IMR-90 (cell line): ENCODE results near the gene LRRC14B. TPM values are rescaled to one million over a fixed set of nuclear protein-coding genes. Genes with fewer than 3 reads are reported as not detected.
A peak's percentile ranks its signal among the peaks of the same experiment; 100 is the strongest.
"Not testable (repeated sequence)": the region's sequence is repeated elsewhere in the genome, so short reads cannot be mapped to it uniquely, and the experiment has no call there.

ENCODE experiments used
- ATAC-seq: fragments of 200-7000 bp; cut with Tn5 transposase; 2 replicates; pipeline ENCODE4 v1.9.1; 2020; ENCODE audit warnings: low read depth, mild to moderate bottlenecking, moderate library complexity
- BruUV-seq: library from RNA; stranded (reverse); fragments of 400-500 nt; replicated peaks from 2 replicates; lab custom pipeline; 2021; lab: Mats Ljungman, UMichigan
- CTCF ChIA-PET: fragments of 300-600 bp; formaldehyde crosslinking; extraction: SDS; loops from one replicate; lab custom pipeline; 2021; ENCODE audit warnings: antibody characterized with exemption; lab: Yijun Ruan, JAX
- POLR2A ChIA-PET: fragments of 300-600 bp; sonication (Branson Sonifier 250); formaldehyde crosslinking; loops from one replicate; lab custom pipeline; 2022; ENCODE audit warnings: antibody characterized with exemption; ENCODE audit not compliant: unreplicated experiment; lab: Charles Lee
- DNase-seq: peaks from one replicate; pipeline ENCODE4 v3.0.0; 2013
- H2AFZ ChIP-seq: replicated peaks from 2 replicates; pipeline ENCODE3; 2013; ENCODE audit warnings: low read length, mild to moderate bottlenecking; ENCODE audit not compliant: poor library complexity
- H2AK5ac ChIP-seq: 2 replicates; pipeline ENCODE4 v1.6.1; 2013; ENCODE audit warnings: low read depth, low read length, inconsistent platforms
- H2AK9ac ChIP-seq: replicated peaks from 2 replicates; pipeline ENCODE3; 2013; ENCODE audit warnings: mild to moderate bottlenecking, low read depth, low read length, moderate library complexity; ENCODE audit not compliant: poor library complexity
- H2BK120ac ChIP-seq: 2 replicates; pipeline ENCODE4 v1.6.1; 2013; ENCODE audit warnings: low read depth, low read length, inconsistent platforms
- H2BK15ac ChIP-seq: 3 replicates; pipeline ENCODE4 v1.6.1; 2013; ENCODE audit warnings: low read depth, low read length, inconsistent platforms
- H2BK20ac ChIP-seq: 2 replicates; pipeline ENCODE4 v1.6.1; 2013; ENCODE audit warnings: low read depth, mild to moderate bottlenecking, inconsistent platforms, low read length, moderate library complexity
- H2BK5ac ChIP-seq: 2 replicates; pipeline ENCODE4 v1.6.1; 2013; ENCODE audit warnings: mild to moderate bottlenecking, low read depth, low read length, inconsistent platforms; ENCODE audit not compliant: poor library complexity, severe bottlenecking
- H3K14ac ChIP-seq: replicated peaks from 2 replicates; pipeline ENCODE4 v1.6.1; 2013; ENCODE audit warnings: low read depth, low read length, inconsistent platforms
- H3K18ac ChIP-seq: 2 replicates; pipeline ENCODE4 v1.6.1; 2013; ENCODE audit warnings: low read depth, low read length, control low read depth
- H3K23ac ChIP-seq: 2 replicates; pipeline ENCODE4 v1.6.1; 2013; ENCODE audit warnings: low read depth, low read length, inconsistent platforms
- H3K27ac ChIP-seq: 2 replicates; pipeline ENCODE4 v1.5.1; 2013; ENCODE audit warnings: mild to moderate bottlenecking, control low read depth, low read length; ENCODE audit not compliant: insufficient read depth
- H3K27me3 ChIP-seq: 2 replicates; pipeline ENCODE4 v1.6.1; 2013; ENCODE audit warnings: low read length; ENCODE audit not compliant: control insufficient read depth, insufficient read depth
- H3K36me3 ChIP-seq: 2 replicates; pipeline ENCODE4 v1.6.1; 2013; ENCODE audit warnings: low read length, mixed read lengths; ENCODE audit not compliant: control insufficient read depth, insufficient read depth
- H3K4ac ChIP-seq: 2 replicates; pipeline ENCODE4 v1.6.1; 2013; ENCODE audit warnings: low read depth, low read length, inconsistent platforms
- H3K4me1 ChIP-seq: 2 replicates; pipeline ENCODE4 v1.6.1; 2013; ENCODE audit warnings: low read length, mixed read lengths; ENCODE audit not compliant: control insufficient read depth, insufficient read depth
- H3K4me2 ChIP-seq: 2 replicates; pipeline ENCODE4 v1.6.1; 2013; ENCODE audit warnings: low read depth, mild to moderate bottlenecking, control low read depth, low read length, moderate library complexity
- H3K4me3 ChIP-seq: 2 replicates; pipeline ENCODE4 v1.5.1; 2013; ENCODE audit warnings: low read depth, mild to moderate bottlenecking, control low read depth, low read length, moderate library complexity; ENCODE audit not compliant: insufficient read depth
- H3K56ac ChIP-seq: 2 replicates; pipeline ENCODE4 v1.6.1; 2013; ENCODE audit warnings: low read length, inconsistent platforms; ENCODE audit not compliant: insufficient read depth; ENCODE audit errors: extremely low read depth
- H3K79me1 ChIP-seq, 2 experiments: 2 replicates each; pipeline ENCODE4 v1.6.1; 2013; ENCODE audit warnings: low read length in 2 of 2, inconsistent platforms in 1 of 2, low read depth in 1 of 2
- H3K9ac ChIP-seq: 2 replicates; pipeline ENCODE4 v1.6.1; 2013; ENCODE audit warnings: low read depth, low read length, control low read depth
- H3K9me1 ChIP-seq: 2 replicates; pipeline ENCODE4 v1.6.1; 2013; ENCODE audit warnings: low read length, inconsistent platforms; ENCODE audit not compliant: insufficient read depth
- H3K9me3 ChIP-seq: 2 replicates; pipeline ENCODE4 v1.6.1; 2013; ENCODE audit warnings: low read length; ENCODE audit not compliant: control insufficient read depth, insufficient read depth
- H4K20me1 ChIP-seq: 2 replicates; pipeline ENCODE4 v1.6.1; 2013; ENCODE audit warnings: low read length, inconsistent platforms; ENCODE audit not compliant: insufficient read depth
- H4K5ac ChIP-seq: 2 replicates; pipeline ENCODE4 v1.6.1; 2013; ENCODE audit warnings: mild to moderate bottlenecking, low read depth, low read length, control low read depth
- H4K8ac ChIP-seq, 2 experiments: 2 replicates each; pipeline ENCODE4 v1.6.1; 2013; ENCODE audit warnings: low read depth in 2 of 2, low read length in 2 of 2, control low read depth in 1 of 2, inconsistent platforms in 1 of 2
- H4K91ac ChIP-seq: 2 replicates; pipeline ENCODE4 v1.6.1; 2013; ENCODE audit warnings: low read depth, low read length, inconsistent platforms; ENCODE audit not compliant: insufficient read depth
- CTCF ChIP-seq: conservative IDR thresholded peaks from 2 replicates; pipeline ENCODE4 v1.5.1; 2012; ENCODE audit warnings: mild to moderate bottlenecking, low read depth, low read length, improper control_type of control experiment
- MAZ ChIP-seq: IDR thresholded peaks from 2 replicates; pipeline ENCODE4 v1.6.1; 2012; ENCODE audit warnings: low read depth, mild to moderate bottlenecking, low read length, improper control_type of control experiment, moderate library complexity, borderline replicate concordance
- POLR2A ChIP-seq: IDR thresholded peaks from 2 replicates; pipeline ENCODE4 v1.6.1; 2012; ENCODE audit warnings: mild to moderate bottlenecking, low read depth, low read length
- WGBS, 2 experiments: methylation state at CpG; one replicate each; pipeline versions ENCODE4 v1.1.5 to v1.1.7; 2013; ENCODE audit warnings: missing lambda C conversion rate in 2 of 2; ENCODE audit not compliant: insufficient read length in 1 of 2; ENCODE audit errors: extremely low coverage in 2 of 2; 5-methylcytosine and 5-hydroxymethylcytosine counted together
- dilution Hi-C: fragments of 300-500 bp; cut with HindIII; formaldehyde crosslinking; loops from one replicate; pipeline ENCODE4 v1.14.3; 2018; ENCODE audit warnings: low sequenced_read_pairs; ENCODE audit not compliant: unreplicated experiment
- in situ Hi-C: fragments of 300-500 bp; cut with MboI; formaldehyde crosslinking; loops from 3 replicates; pipeline ENCODE4 v1.14.3; 2019; ENCODE audit warnings: low sequenced_read_pairs, inconsistent platforms, mixed read lengths
- intact Hi-C: fragments of 100-400 bp; cut with micrococcal nuclease; formaldehyde crosslinking; loops from 2 replicates; pipeline ENCODE4 v1.10.0; 2022
- polyA plus RNA-seq, 3 experiments: library from polyadenylated mRNA; depleted of rRNA; stranded (reverse); fragments of >200 nt; gene quantifications; 2 replicates each; pipeline ENCODE4 v1.2.3, GENCODE V29; 2012; ENCODE audit warnings: low replicate concordance in 1 of 3
- total RNA-seq: library from RNA; depleted of rRNA; stranded (reverse); fragments of >200 nt; gene quantifications from 2 replicates; pipeline ENCODE4 v1.2.3, GENCODE V29; 2012

The LRRC14B gene
- total and polyA plus RNA-seq, 2 of the 4 experiments (the other 2 are of a cell fraction), result not detected

- ChIA-PET POLR2A (interaction anchor here (0.6 kb wide), 3 partner anchors 9 to 684 kb away, joined by 3 to 6 read pairs (median 4); no protein-coding TSS in a partner anchor), CTCF (interaction anchor here (2.0 kb wide), 1 partner anchor 29 kb away, joined by 5 read pairs; no protein-coding TSS in a partner anchor)
- H3K18ac ChIP-seq, in situ Hi-C loops, H3K36me3 ChIP-seq, H3K9me3 ChIP-seq, H3K27me3 ChIP-seq, H2BK20ac ChIP-seq, H2BK15ac ChIP-seq, H4K5ac ChIP-seq, dilution Hi-C loops, H3K9me1 ChIP-seq, intact Hi-C loops, H3K4me1 ChIP-seq: not testable (repeated sequence)
- 0 out of 2 replicates have a peak within 1 kb of the TSS, but pooled peaks have one; percentile 8 for H2BK120ac ChIP-seq
- H3K56ac ChIP-seq, result peak within 1 kb of the TSS; percentile 82
- TSS peak; percentile 40 for BruUV-seq
- H2AK9ac ChIP-seq, result peak within 1 kb of the TSS; percentile 97
- peak within 1 kb of the TSS; percentile 84 for H3K4ac ChIP-seq
- H3K27ac ChIP-seq, result peak within 1 kb of the TSS; percentile 81
- peak within 1 kb of the TSS; percentile 86; the same call in 1 of the 2 replicates for H4K91ac ChIP-seq
- H2AFZ ChIP-seq, result peak within 1 kb of the TSS; percentile 97
- peak within 1 kb of the TSS in 1 of 2 experiments; percentile 89; a peak in 2 of 4 replicates for H4K8ac ChIP-seq
- 2% methylated on average over 42 of the region's 75 CpGs; no CpG with 5 or more reads in 1 of the 2 experiments for WGBS, 2 experiments
- DNase-seq (peak; percentile 86), ATAC-seq (peak; percentile 89)
- H3K4me3 ChIP-seq, result peak within 1 kb of the TSS; percentile 89
- peak within 1 kb of the TSS; percentile 73 for H2BK5ac ChIP-seq
- TF ChIP-seq MAZ, result peak; percentile 88; the same call in 1 of the 2 replicates
- TF ChIP-seq POLR2A, result peak; percentile 57; the same call in 1 of the 2 replicates
- peak; percentile 48 for TF ChIP-seq CTCF
- H2AK5ac ChIP-seq, result peak within 1 kb of the TSS; percentile 24
- H4K20me1 ChIP-seq, result peaks cover 39% of the 10 kb centered on the region
- peak within 1 kb of the TSS; percentile 92 for H3K9ac ChIP-seq
- H3K4me2 ChIP-seq, result peak within 1 kb of the TSS; percentile 95
- peak within 1 kb of the TSS; percentile 98 for H3K14ac ChIP-seq
- peaks cover 19 to 44% of the 10 kb centered on the region in 2 experiments; a peak in 3 of 4 replicates for H3K79me1 ChIP-seq
- H3K23ac ChIP-seq, result peak within 1 kb of the TSS; percentile 96
These were observed 26.5 kb downstream of the LRRC14B start, which contains the start of the genes CCDC127 and SDHA for GRCh38 chr5:217494-218456. TSS of gene CCDC127 (minus strand) at chr5:218153. CDS start at chr5:216849, 1,304 bp downstream. TSS of gene SDHA (plus strand) at chr5:218320. CDS start at chr5:218356, 36 bp downstream.
